Left ventricle myocardium inferior (tissue), 1 donor: ENCODE data around the gene FOXA2. TPM values are rescaled to one million over a fixed set of nuclear protein-coding genes. Genes with fewer than 3 reads are reported as not detected.

Experiments used
- DNase-seq: peaks from one replicate; pipeline ENCODE4 v3.0.0-alpha.2; 2020
- H3K27ac ChIP-seq: fragments of 200-600 bp; replicated peaks from 2 replicates; pipeline ENCODE4 v1.8.0; 2021
- H3K27me3 ChIP-seq: fragments of 200-600 bp; 2 replicates; pipeline ENCODE4 v1.8.0; 2021; ENCODE audit warnings: low read depth
- H3K36me3 ChIP-seq: fragments of 200-600 bp; 2 replicates; pipeline ENCODE4 v1.8.0; 2021
- H3K4me1 ChIP-seq: fragments of 200-600 bp; 2 replicates; pipeline ENCODE4 v1.8.0; 2021
- H3K4me3 ChIP-seq: fragments of 200-600 bp; 2 replicates; pipeline ENCODE4 v1.8.0; 2021; ENCODE audit warnings: mild to moderate bottlenecking, moderate library complexity
- H3K9me3 ChIP-seq: fragments of 200-600 bp; replicated peaks from 2 replicates; pipeline ENCODE4 v1.8.0; 2021
- intact Hi-C: fragments of 100-400 bp; cut with micrococcal nuclease; formaldehyde crosslinking; loops from one replicate; pipeline ENCODE4 v1.11.0; 2022
- total RNA-seq: library from RNA; stranded (reverse); fragmentation: NEBNext Ultra II Directional; extraction: Animal tissue kit (Norgen Biotek cat#: 25700); gene quantifications from one replicate; pipeline ENCODE4 v1.2.1, GENCODE V29; 2021
- TF ChIP-seq, protein P1 (sequence below): fragments of 200-600 bp; IDR thresholded peaks from 2 replicates; pipeline ENCODE4 v1.8.0; 2021; ENCODE audit warnings: antibody characterized with exemption, mild to moderate bottlenecking, borderline replicate concordance
- donor health status: DM: no; HTN: yes; CAD: no; lungs with severe emphysema.

Gene FOXA2
- total RNA-seq, 1 donor from 2014 or later = not detected

DNA sequence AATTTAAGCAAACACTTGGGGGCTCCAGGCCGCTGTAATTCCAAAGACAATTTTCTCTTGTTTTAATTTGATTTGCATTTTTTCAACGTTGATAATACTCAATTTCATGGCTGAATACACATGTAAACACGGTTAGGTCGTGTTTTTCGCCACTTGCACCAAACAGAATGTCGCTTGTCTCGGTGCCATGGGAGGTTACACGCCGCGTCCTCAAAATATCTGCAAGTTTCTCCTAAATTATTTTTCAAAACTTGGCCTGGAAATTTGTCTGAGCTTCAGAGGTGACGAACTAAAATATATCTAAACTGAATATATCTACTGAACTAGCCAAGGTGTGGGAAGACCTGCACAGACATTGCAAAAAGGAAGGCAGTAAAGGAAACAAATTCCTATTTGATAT lies 15.0 kb downstream of the FOXA2 start:
- Histone ChIP-seq H3K4me3 (no peak overlapping the region), H3K27me3 (peaks cover 99% of the 10 kb centered on the region), H3K9me3 (no peaks in the 10 kb centered on the region), H3K27ac (no peak overlapping the region), H3K36me3 (no peaks in the 10 kb centered on the region), H3K4me1 (peaks cover 13% of the 10 kb centered on the region)
- intact Hi-C loops = no loop called here
- no peak for DNase-seq
- TF ChIP-seq, protein P1, sequence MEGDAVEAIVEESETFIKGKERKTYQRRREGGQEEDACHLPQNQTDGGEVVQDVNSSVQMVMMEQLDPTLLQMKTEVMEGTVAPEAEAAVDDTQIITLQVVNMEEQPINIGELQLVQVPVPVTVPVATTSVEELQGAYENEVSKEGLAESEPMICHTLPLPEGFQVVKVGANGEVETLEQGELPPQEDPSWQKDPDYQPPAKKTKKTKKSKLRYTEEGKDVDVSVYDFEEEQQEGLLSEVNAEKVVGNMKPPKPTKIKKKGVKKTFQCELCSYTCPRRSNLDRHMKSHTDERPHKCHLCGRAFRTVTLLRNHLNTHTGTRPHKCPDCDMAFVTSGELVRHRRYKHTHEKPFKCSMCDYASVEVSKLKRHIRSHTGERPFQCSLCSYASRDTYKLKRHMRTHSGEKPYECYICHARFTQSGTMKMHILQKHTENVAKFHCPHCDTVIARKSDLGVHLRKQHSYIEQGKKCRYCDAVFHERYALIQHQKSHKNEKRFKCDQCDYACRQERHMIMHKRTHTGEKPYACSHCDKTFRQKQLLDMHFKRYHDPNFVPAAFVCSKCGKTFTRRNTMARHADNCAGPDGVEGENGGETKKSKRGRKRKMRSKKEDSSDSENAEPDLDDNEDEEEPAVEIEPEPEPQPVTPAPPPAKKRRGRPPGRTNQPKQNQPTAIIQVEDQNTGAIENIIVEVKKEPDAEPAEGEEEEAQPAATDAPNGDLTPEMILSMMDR = no peak

DNA sequence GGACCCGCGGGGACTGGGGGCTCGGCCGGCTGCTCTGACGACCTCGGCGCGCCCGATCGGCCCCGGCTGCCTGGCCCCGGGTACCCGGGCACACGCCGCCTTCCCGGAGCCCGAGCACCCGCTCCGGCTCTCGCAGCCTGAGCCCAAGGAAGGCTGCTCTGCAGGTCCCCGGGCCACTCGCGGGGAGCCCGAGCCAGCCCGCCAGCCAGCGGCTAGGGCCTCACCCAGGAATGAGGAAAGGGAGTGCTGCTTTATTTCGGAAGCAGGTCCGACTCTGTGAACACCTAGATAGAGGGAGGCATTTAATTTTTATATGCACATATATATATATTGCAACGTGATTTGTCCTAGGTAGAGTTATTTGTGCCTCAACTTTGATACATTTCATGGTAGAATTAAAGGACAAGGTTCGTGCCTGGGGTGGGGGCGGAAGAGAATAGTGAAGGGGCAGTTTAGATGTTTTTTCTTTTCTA lies 15.5 kb downstream of the FOXA2 start:
- DNase-seq = no peak
- intact Hi-C loops = no loop called here
- Histone ChIP-seq H3K9me3 (no peaks in the 10 kb centered on the region), H3K36me3 (no peaks in the 10 kb centered on the region), H3K27me3 (peaks cover 100% of the 10 kb centered on the region), H3K27ac (no peak overlapping the region), H3K4me3 (no peak overlapping the region), H3K4me1 (peaks cover 13% of the 10 kb centered on the region)
- TF ChIP-seq, protein P1 = no peak

DNA sequence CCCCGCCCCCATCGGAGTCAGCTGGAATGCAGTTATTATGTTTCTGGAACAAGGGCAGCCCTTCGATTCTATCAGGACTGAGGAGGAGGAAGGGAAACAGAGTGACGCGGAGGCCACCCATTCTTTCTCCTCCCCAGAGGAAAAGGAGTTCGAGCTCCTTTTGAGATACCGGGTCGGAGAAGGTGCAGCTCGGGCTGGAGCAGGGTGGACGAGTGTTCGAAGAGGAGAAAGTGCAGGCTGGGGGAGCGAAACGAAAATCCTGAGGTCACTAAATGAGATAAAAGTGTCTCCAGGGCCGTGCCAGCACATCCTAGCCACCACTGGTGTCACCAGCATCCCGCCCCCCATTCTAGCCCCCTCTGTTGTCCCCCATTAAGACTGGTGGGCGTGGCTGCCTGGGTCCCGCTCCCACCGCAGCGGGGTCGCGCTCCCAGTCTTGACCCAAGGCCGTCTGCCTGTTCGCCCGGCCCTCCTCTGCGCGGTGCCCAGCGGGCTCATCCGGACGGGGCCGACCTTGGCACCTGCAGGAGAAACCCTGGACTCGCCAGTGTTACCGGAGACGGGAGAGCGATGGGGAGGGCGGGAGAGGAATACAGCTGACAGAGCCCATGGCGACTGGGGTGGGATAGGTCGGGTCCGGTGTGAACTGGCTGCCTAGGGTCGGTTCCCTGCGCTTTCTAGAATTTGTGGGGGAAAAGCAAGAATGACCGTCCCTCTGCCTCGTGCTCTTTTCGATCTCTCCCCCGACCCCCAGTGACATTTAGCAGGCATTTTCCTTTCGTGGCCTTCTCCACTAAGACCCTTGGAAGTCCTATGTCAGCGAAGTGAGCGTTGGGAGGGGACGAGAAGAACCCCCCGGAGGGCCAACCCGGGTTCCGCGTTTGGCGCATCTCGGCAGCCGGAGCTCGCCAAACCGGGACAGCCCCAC lies 16.2 kb downstream of the FOXA2 start:
- peaks cover 13% of the 10 kb centered on the region for H3K4me1 ChIP-seq
- no peak overlapping the region for H3K4me3 ChIP-seq
- no peak overlapping the region for H3K27ac ChIP-seq
- TF ChIP-seq, protein P1 = no peak
- H3K36me3 ChIP-seq = no peaks in the 10 kb centered on the region
- peaks cover 100% of the 10 kb centered on the region for H3K27me3 ChIP-seq
- H3K9me3 ChIP-seq = no peaks in the 10 kb centered on the region
- no peak for DNase-seq
- intact Hi-C loops = no loop called here

GRCh38 chr20:22566876-22567658 lies 17.3 kb downstream of the FOXA2 start:
- no peak for DNase-seq
- no peaks in the 10 kb centered on the region for H3K36me3 ChIP-seq
- H3K27me3 ChIP-seq = peaks cover 100% of the 10 kb centered on the region
- peaks cover 13% of the 10 kb centered on the region for H3K4me1 ChIP-seq
- intact Hi-C loops = no loop called here
- H3K27ac ChIP-seq = no peak overlapping the region
- no peaks in the 10 kb centered on the region for H3K9me3 ChIP-seq
- no peak overlapping the region for H3K4me3 ChIP-seq
- TF ChIP-seq, protein P1 = no peak

- DNase-seq = no peak
- Histone ChIP-seq H3K36me3 (no peaks in the 10 kb centered on the region), H3K27ac (no peak overlapping the region), H3K4me1 (peaks cover 4% of the 10 kb centered on the region), H3K4me3 (no peak overlapping the region), H3K27me3 (peaks cover 100% of the 10 kb centered on the region), H3K9me3 (no peaks in the 10 kb centered on the region)
- intact Hi-C loops = no loop called here
- TF ChIP-seq, protein P1 = no peak
These were observed 21.1 kb downstream of the FOXA2 start for GRCh38 chr20:22563062-22563965.
